NCI-H1417 (cell line): Measurements from ENCODE around the gene WDR27.

Experiments
- DNase-seq, 3 experiments: peaks; one replicate each; lab custom pipeline; 2025; lab: John Stamatoyannopoulos, UW

Gene WDR27

DNA sequence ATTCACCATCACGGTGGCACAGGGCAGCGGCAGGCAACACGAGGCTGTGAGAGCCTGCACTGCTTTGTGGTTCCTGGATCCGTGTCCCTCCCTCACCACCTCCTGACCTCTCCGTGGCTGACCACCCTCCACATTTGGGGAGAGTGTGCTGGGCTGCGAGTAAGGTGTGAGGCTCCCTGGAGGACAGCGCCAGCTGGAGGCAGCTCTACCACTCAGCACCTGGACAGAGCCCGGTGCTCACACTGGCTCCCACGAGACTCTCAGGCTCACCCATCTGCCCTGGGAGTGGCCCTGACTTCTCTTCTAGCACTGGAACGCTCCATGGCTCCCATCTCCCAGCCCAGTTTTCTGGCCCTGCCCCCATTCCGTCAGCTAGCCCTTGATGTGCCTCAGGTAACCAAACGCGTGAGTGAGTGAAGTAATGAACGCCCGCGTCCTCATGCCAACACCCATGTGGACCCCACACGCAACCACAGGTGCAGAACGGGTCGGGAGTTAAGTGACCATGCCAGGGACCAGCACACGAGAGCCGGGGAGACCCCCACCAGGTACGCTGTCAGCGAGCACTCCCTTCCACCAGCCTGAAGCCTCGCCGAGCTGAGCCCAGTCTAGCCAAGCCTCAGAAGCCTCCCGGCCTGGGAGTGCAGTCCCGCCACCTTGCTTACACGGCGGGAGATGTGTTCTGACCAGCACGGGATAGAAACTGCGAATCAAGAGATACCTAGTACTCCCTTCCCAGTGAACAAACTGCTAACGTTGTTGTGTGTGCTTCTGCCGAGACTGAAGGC, 137.2 kb downstream of the WDR27 start:
- no peak for DNase-seq

GRCh38 chr6:169561665-169562064, 140.2 kb downstream of the WDR27 start:
- no peak for DNase-seq

DNA sequence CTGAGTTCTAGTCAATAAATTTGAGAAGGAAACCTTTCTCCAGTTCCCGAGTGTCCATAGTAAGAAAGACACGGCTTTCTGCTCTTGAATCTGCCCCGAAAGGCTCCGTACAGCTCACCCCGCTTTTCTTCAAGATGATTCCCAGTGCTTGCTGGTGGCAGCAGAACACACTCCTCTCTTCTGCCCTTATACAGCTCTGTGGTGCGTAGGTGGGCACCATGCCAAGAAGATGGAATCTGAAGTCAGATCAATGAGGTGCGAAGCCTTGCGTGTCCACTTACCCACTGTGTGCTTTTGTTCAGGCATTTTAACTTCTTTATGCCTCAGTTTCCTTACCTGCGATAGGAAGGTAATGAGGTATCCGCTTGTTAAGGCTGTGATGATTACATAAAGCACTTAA, 142.2 kb downstream of the WDR27 start:
- DNase-seq, result no peak

GRCh38 chr6:169558774-169559441, 142.9 kb downstream of the WDR27 start:
- no peak for DNase-seq

DNA sequence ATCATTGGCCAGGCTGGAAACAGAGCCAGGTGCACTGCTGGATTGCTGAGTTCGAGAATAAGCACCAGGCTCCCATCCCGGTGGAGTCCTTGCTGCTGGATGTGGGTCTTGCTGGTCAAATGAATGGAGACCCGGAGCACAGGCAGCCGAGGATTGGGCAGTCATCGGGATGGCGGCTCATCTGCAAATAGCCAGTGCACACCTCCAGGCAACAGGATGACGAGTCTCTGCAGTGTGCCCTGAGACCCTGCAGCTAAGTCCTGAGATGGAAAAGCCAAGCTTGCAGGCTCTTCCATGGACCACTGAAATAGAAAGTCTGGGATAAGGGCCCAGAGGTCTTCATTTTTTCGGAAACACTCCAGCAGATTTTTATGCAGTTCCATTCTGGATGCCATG, 143.5 kb downstream of the WDR27 start:
- no peak for DNase-seq

- DNase-seq, result no peak
Measured at GRCh38 chr6:169557887-169558286, 143.9 kb downstream of the WDR27 start.

- DNase-seq, result no peak
Measured at GRCh38 chr6:169556758-169557548, 144.9 kb downstream of the WDR27 start.

GRCh38 chr6:169555971-169556617, 145.7 kb downstream of the WDR27 start:
- no peak for DNase-seq

DNA sequence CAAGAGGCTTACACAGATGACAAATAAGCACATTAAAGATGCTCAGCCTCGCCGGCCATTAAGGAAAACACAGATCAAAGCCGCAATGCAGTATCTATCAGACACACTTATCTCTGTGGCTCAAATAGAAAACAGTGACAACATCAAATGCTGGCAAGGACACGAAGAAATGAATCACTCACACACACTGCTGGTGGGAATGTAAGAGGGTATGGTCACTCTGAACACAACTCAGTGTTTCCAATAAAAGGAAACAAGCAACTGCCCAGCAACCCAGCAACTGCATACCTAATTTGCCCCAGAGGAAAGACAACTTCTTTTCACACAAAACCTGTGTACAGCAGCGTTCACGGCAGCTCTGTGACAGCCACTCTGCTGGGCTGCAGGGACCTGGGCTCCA, 155.8 kb downstream of the WDR27 start:
- no peak for DNase-seq

- DNase-seq, result no peak
Measured at GRCh38 chr6:169543704-169544103, 158.1 kb downstream of the WDR27 start.

GRCh38 chr6:169542491-169542890, 159.3 kb downstream of the WDR27 start:
- DNase-seq, result no peak

DNA sequence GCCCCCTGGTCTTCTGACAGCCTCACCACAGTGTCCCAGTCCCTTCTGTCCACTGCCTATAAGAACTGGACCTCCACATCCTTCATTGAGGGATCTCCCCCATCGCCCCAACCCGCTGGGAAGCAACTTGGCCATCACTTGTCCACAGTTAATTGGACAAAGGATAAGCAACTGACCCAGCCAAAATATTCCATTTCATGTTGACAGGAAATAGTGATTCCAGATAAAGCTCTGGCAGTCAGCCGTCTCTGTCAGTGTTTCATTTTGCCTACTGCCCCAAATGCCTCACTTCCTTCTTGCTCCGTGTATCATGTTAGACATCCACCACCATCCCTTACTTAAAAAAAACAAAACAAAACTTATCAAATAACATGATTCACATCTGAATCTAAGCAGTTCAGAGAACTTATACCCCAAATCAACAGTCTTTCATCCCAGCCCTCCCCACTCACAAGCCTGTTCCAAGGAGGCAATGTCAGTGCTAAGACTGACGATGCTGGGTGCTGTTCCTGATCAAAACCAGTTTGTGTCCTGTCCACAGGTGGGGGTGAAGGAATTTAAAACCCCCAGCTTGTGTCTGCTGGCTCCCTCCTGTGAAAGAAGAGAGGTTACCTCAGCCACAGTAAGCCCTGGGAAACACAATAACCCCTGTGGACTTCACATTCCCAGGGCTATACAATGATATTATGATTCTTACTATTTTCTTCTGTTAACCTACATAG, 162.5 kb downstream of the WDR27 start:
- no peak for DNase-seq

GRCh38 chr6:169536446-169537170, 165.2 kb downstream of the WDR27 start:
- no peak for DNase-seq

- DNase-seq, result no peak
Measured at GRCh38 chr6:169534039-169534421, 167.8 kb downstream of the WDR27 start.

DNA sequence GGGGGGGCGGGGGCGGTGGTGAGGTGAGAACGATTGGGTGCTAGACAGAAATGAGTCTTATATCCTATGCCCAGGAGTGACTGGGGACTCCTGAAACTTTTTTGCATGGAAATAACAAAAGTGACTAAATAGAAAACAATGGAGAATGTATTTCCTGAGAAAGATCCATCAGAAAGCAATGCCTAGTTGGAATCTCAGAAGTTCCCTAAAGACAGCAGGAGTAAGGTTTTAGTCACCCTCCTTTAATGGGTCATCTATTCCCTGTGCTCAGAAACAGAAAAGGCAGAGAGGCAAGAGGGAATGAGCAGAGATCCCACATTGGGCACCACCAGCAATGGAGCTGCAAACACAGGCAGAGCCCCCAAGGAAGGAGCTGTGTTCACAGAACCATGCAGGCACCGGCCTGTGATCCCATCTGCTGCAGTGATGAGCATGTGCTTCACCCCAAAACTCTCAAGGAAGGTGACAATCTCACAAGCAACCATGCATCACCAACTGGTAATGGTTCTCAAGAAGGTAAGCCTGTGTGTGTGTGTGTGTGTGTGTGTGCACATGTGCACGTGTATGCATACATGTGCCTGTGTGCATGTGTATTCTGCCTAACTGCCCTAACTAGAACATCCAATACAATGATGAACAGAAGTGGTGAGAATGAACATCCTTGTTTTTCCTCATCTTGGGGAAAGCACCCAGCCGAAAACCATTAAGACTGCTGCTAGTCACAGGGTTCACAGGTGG, 168.4 kb downstream of the WDR27 start:
- no peak for DNase-seq

DNA sequence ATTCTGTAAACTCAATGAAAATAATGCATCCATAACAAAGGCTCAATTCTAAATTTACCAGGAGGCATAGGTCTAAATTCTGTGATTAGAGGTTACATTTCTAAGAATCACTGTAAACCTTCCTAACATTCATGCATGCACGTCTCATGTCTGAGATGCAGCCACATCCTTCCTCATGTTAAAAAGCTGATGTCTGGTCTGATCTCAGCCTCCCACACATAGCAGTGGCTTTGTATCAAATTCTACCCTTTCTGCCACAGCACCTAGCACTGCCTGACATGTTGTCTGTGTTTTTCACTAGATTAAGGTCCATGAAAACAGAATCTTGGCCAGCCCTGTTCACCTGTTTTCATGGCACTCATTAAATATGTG, 171.1 kb downstream of the WDR27 start:
- DNase-seq, result no peak

DNA sequence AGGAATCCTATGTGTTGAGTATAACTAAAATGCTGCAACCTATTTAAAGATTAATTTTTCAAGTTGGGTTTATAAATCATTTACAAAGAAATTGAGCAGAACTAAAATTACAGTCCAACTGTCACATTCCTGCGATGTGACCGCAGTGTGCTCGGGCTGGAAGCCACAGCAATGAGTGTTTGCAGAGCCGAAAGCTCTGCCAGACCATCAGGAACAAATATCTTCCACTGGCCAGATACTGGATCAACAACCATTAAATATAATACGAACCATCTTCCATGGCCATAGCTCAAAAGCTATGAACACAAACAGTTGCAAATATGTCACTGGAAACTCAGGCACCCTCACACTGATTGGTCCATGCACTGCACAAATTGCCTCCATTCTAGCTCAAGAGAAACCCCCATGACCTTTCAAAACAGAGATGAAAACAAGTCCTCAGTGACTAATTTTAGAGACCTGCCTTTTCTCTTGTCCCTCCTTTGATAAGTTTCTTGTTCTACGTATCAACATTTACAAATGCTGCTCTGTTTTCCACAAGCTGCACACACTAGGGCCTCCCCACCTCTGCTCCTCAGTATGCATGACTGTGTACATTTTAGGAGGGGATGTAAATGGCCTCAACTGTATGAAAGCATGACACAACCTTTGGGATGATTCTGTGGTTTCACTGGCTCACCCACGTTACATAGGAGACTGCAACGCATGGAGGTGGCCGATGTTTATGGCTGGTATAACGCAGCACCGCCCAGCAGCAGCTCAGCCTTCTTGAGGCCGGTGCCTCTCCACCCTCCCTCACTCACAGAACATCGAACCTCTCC, 171.7 kb downstream of the WDR27 start:
- no peak for DNase-seq

GRCh38 chr6:169528755-169529154, 173.1 kb downstream of the WDR27 start:
- no peak for DNase-seq

DNA sequence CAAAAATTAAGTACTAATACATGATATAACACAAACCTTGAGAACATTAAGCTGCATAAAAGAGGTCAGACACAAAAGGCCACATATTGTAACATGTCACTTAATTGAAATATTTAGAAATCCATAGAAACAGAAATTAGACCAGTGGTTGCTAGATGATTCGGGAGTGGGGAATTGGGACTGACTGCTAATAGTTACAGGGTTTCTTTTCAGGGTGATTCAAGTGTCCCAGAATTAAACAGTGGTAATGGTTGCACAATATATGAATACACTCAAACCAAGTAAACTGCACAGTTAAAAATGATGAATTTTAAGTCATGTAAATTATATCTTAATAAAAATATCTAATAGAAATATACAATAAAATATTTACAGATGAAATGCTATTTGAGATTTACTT, 174.5 kb downstream of the WDR27 start:
- no peak for DNase-seq

- no peak for DNase-seq
Measured at GRCh38 chr6:169521825-169522224, 180.0 kb downstream of the WDR27 start.
